ENCODE data around the gene ZYG11B. TPM values are rescaled to one million over a fixed set of nuclear protein-coding genes. Genes with fewer than 3 reads are reported as not detected.

The ZYG11B gene
- total RNA-seq, 2 donors from 2014 or later, result 41.6 to 46.8 TPM

GRCh38 chr1:52756020-52756419 is 29.8 kb downstream of the ZYG11B start:
- DNase-seq (ENCODE audit: low spot score) (no peak), ATAC-seq (ENCODE audit: insufficient number of reproducible peaks, low FRiP score, low read depth) (no peak)
- no peak for TF ChIP-seq CTCF (IDR thresholded peaks at IDR 0.05)
- H3K36me3 ChIP-seq, result peaks cover 13% of the 10 kb centered on the region
- H3K27me3 ChIP-seq (replicated peaks; ENCODE audit: insufficient read depth), result no peaks in the 10 kb centered on the region
- no peak overlapping the region for H3K4me3 ChIP-seq
- peaks cover 9 to 13% of the 10 kb centered on the region in 2 donors for H3K4me1 ChIP-seq (ENCODE audit: control insufficient read depth in 1 of 2, low read depth in 2 of 2)
- no peak overlapping the region for H3K27ac ChIP-seq
- H3K9me3 ChIP-seq, result no peaks in the 10 kb centered on the region

GRCh38 chr1:52759908-52760307 is 33.7 kb downstream of the ZYG11B start:
- H3K4me3 ChIP-seq, result no peak overlapping the region
- peaks cover 18% of the 10 kb centered on the region for H3K36me3 ChIP-seq
- no peaks in the 10 kb centered on the region for H3K9me3 ChIP-seq
- H3K27ac ChIP-seq, result no peak overlapping the region
- ATAC-seq (ENCODE audit: insufficient number of reproducible peaks, low FRiP score, low read depth) (no peak), DNase-seq (ENCODE audit: low spot score) (no peak)
- no peak for TF ChIP-seq CTCF (IDR thresholded peaks at IDR 0.05)
- H3K27me3 ChIP-seq (replicated peaks; ENCODE audit: insufficient read depth), result no peaks in the 10 kb centered on the region
- H3K4me1 ChIP-seq (ENCODE audit: control insufficient read depth in 1 of 2, low read depth in 2 of 2), result no peaks in the 10 kb centered on the region

- Histone ChIP-seq H3K27me3 (replicated peaks; ENCODE audit: insufficient read depth) (no peaks in the 10 kb centered on the region), H3K9me3 (no peaks in the 10 kb centered on the region), H3K4me3 (no peak overlapping the region), H3K27ac (no peak overlapping the region), H3K36me3 (peaks cover 14% of the 10 kb centered on the region), H3K4me1 (ENCODE audit: control insufficient read depth in 1 of 2, low read depth in 2 of 2) (no peaks in the 10 kb centered on the region)
- ATAC-seq (ENCODE audit: insufficient number of reproducible peaks, low FRiP score, low read depth), result no peak
- no peak for TF ChIP-seq CTCF (IDR thresholded peaks at IDR 0.05)
- DNase-seq (ENCODE audit: low spot score), result no peak
These were observed 41.5 kb downstream of the ZYG11B start for GRCh38 chr1:52767596-52768280.

- TF ChIP-seq CTCF (IDR thresholded peaks at IDR 0.05), result no peak
- H3K9me3 ChIP-seq, result no peaks in the 10 kb centered on the region
- ATAC-seq (ENCODE audit: insufficient number of reproducible peaks, low FRiP score, low read depth) (no peak), DNase-seq (ENCODE audit: low spot score) (no peak)
- H3K4me1 ChIP-seq (ENCODE audit: control insufficient read depth in 1 of 2, low read depth in 2 of 2), result no peaks in the 10 kb centered on the region
- no peaks in the 10 kb centered on the region for H3K27me3 ChIP-seq (replicated peaks; ENCODE audit: insufficient read depth)
- no peak overlapping the region for H3K27ac ChIP-seq
- H3K36me3 ChIP-seq, result peaks cover 14% of the 10 kb centered on the region
- no peak overlapping the region for H3K4me3 ChIP-seq
These were observed 43.2 kb downstream of the ZYG11B start for GRCh38 chr1:52769346-52770033.

GRCh38 chr1:52771384-52771783 is 45.1 kb downstream of the ZYG11B start:
- H3K36me3 ChIP-seq, result peaks cover 14% of the 10 kb centered on the region
- H3K9me3 ChIP-seq, result no peaks in the 10 kb centered on the region
- TF ChIP-seq CTCF (IDR thresholded peaks at IDR 0.05), result no peak
- ATAC-seq (ENCODE audit: insufficient number of reproducible peaks, low FRiP score, low read depth) (no peak), DNase-seq (ENCODE audit: low spot score) (no peak)
- no peak overlapping the region for H3K4me3 ChIP-seq
- no peak overlapping the region for H3K27ac ChIP-seq
- no peaks in the 10 kb centered on the region for H3K27me3 ChIP-seq (replicated peaks; ENCODE audit: insufficient read depth)
- no peaks in the 10 kb centered on the region for H3K4me1 ChIP-seq (ENCODE audit: control insufficient read depth in 1 of 2, low read depth in 2 of 2)
